ENCODE data around the gene CYSLTR2.

Gene CYSLTR2

DNA sequence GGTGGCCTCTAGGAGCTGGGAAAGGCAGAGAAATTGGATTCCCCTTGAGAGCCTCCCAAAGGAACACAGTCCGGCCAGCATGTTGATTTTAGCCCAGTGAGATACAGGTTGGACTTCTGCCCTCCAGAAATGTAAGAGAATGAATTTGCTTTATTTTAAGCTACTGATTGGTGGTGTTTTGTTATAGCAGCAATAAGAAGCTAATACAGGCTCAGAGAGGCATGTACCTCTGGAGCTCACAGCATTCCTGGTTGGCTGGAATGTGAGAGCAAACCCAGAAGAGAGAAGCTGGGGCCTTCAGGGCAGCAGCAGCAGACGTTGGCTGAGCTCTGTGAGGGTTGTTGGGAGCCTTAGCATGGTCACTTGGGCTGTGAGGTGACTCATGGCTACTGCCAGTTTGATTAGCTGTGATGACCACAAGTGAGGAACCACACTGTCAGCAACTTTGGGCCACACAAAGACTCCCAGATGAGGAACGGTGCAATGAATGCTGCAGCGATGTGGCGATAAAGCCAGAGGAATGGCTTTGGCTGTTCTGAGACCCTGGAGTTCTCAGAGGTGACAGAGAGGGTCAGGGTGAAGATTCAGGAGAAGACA, 80.1 kb downstream of the CYSLTR2 start:
- no peak overlapping the region for H3K27ac ChIP-seq (replicated peaks; ENCODE audit: low read length)
- H2AK5ac ChIP-seq (ENCODE audit: low read depth, low read length), result no peak overlapping the region
- no peak overlapping the region for H3K4me2 ChIP-seq (ENCODE audit: insufficient read depth, low read length, poor library complexity, severe bottlenecking)
- WGBS, 2 donors (ENCODE audit: extremely low coverage in 2 of 2, insufficient read length in 2 of 2, insufficient replicate concordance in 1 of 2), result no CpG with 5 or more reads among the region's 5 CpGs
- no peak overlapping the region for H4K91ac ChIP-seq (ENCODE audit: low read depth, low read length, poor library complexity)
- H3K27me3 ChIP-seq (ENCODE audit: control insufficient read depth in 3 of 3, insufficient read depth in 3 of 3, low read depth in 1 of 3, low read length in 3 of 3), result no peaks in the 10 kb centered on the region
- no peak overlapping the region for H2BK120ac ChIP-seq (ENCODE audit: low read depth, low read length)
- no peak overlapping the region for H3K4ac ChIP-seq (ENCODE audit: low read length)
- H3K79me1 ChIP-seq (ENCODE audit: low read depth, low read length), result no peaks in the 10 kb centered on the region
- H3K4me1 ChIP-seq (ENCODE audit: control insufficient read depth in 2 of 2, insufficient read depth in 1 of 2, low read depth in 1 of 2, low read length in 2 of 2), result peaks cover 0 to 4% of the 10 kb centered on the region in 2 donors
- H3K23ac ChIP-seq (ENCODE audit: low read depth, low read length, poor library complexity), result no peak overlapping the region
- H3K4me3 ChIP-seq (ENCODE audit: low read length in 2 of 2), result no peak overlapping the region
- no peaks in the 10 kb centered on the region for H3K36me3 ChIP-seq (replicated peaks in 1 of 2; ENCODE audit: control insufficient read depth in 2 of 2, insufficient read depth in 2 of 2, low read length in 2 of 2)
- no peak overlapping the region for H2BK15ac ChIP-seq (ENCODE audit: low read length)
- no peak overlapping the region for H4K8ac ChIP-seq (ENCODE audit: low read depth, low read length)
- no peak overlapping the region for H2BK12ac ChIP-seq (ENCODE audit: low read length)
- no peak for DNase-seq (ENCODE audit: low spot score)
- no peaks in the 10 kb centered on the region for H3K9me3 ChIP-seq (replicated peaks in 1 of 2; ENCODE audit: control insufficient read depth in 2 of 2, insufficient read depth in 1 of 2, low read depth in 1 of 2, low read length in 2 of 2)
- no peak overlapping the region for H3K14ac ChIP-seq (ENCODE audit: low read length)
- H2BK5ac ChIP-seq (ENCODE audit: low read length), result no peak overlapping the region
- peak overlapping the region; percentile 11 for H3K18ac ChIP-seq (ENCODE audit: low read length)
- H3K9ac ChIP-seq (ENCODE audit: low read depth, low read length, poor library complexity), result no peak overlapping the region
- no peak overlapping the region for H2AFZ ChIP-seq (ENCODE audit: low read length)

DNA sequence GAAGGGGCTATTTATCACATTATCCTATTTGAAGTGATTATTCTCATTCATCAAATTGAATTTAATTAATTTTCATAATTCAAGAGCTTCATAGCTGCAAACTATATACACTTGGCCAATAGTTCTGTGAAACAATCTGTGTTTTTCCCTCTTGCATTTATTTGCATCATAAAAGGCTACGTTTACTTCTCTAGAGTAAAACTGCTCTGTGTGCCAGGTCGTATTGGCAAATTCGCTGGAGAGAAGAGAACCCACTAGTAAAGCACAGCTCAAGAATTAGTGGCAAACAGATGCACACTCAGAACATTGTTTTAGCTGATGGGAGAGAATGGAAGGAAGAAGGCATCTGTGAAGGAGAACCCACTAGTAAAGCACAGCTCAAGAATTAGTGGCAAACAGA, 81.8 kb downstream of the CYSLTR2 start:
- Histone ChIP-seq H2BK5ac (ENCODE audit: low read length) (no peak overlapping the region), H3K27ac (replicated peaks; ENCODE audit: low read length) (no peak overlapping the region), H3K18ac (ENCODE audit: low read length) (no peak overlapping the region), H3K4me3 (ENCODE audit: low read length in 2 of 2) (no peak overlapping the region), H3K4me2 (ENCODE audit: insufficient read depth, low read length, poor library complexity, severe bottlenecking) (no peak overlapping the region), H3K27me3 (ENCODE audit: control insufficient read depth in 3 of 3, insufficient read depth in 3 of 3, low read depth in 1 of 3, low read length in 3 of 3) (no peaks in the 10 kb centered on the region), H3K23ac (ENCODE audit: low read depth, low read length, poor library complexity) (no peak overlapping the region), H3K9me3 (replicated peaks in 1 of 2; ENCODE audit: control insufficient read depth in 2 of 2, insufficient read depth in 1 of 2, low read depth in 1 of 2, low read length in 2 of 2) (no peaks in the 10 kb centered on the region), H3K36me3 (replicated peaks in 1 of 2; ENCODE audit: control insufficient read depth in 2 of 2, insufficient read depth in 2 of 2, low read length in 2 of 2) (no peaks in the 10 kb centered on the region), H2BK15ac (ENCODE audit: low read length) (no peak overlapping the region), H3K14ac (ENCODE audit: low read length) (no peak overlapping the region), H2BK12ac (ENCODE audit: low read length) (no peak overlapping the region), H3K9ac (ENCODE audit: low read depth, low read length, poor library complexity) (no peak overlapping the region), H3K4me1 (ENCODE audit: control insufficient read depth in 2 of 2, insufficient read depth in 1 of 2, low read depth in 1 of 2, low read length in 2 of 2) (peaks cover 0 to 4% of the 10 kb centered on the region in 2 donors), H4K8ac (ENCODE audit: low read depth, low read length) (no peak overlapping the region), H3K79me1 (ENCODE audit: low read depth, low read length) (no peaks in the 10 kb centered on the region), H2BK120ac (ENCODE audit: low read depth, low read length) (no peak overlapping the region), H2AFZ (ENCODE audit: low read length) (no peak overlapping the region), H2AK5ac (ENCODE audit: low read depth, low read length) (no peak overlapping the region), H4K91ac (ENCODE audit: low read depth, low read length, poor library complexity) (no peak overlapping the region), H3K4ac (ENCODE audit: low read length) (no peak overlapping the region)
- WGBS, 2 donors (ENCODE audit: extremely low coverage in 2 of 2, insufficient read length in 2 of 2, insufficient replicate concordance in 1 of 2), result no CpG with 5 or more reads among the region's 3 CpGs
- no peak for DNase-seq (ENCODE audit: low spot score)

DNA sequence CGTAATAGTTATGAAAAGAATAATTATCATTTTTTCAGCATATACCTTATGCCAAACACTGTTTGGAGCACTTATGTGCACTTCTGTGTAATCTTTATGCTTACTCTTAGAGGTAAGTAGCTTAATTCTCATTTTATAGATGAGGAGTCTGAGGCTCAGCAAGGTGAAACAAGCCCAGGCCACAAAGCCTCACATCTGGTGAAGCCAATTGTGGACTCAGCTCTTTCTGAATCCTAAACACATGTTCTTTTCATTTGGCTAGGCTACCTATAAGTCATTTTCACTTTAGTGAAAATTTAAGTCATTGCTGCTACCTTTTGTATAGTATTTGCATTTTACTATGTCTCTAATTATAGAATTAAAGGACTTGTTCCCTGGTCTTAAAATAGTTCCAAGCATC, 84.0 kb downstream of the CYSLTR2 start:
- no CpG with 5 or more reads among the region's 1 CpG for WGBS, 2 donors (ENCODE audit: extremely low coverage in 2 of 2, insufficient read length in 2 of 2, insufficient replicate concordance in 1 of 2)
- Histone ChIP-seq H3K23ac (ENCODE audit: low read depth, low read length, poor library complexity) (no peak overlapping the region), H3K9ac (ENCODE audit: low read depth, low read length, poor library complexity) (no peak overlapping the region), H3K79me1 (ENCODE audit: low read depth, low read length) (no peaks in the 10 kb centered on the region), H3K4me2 (ENCODE audit: insufficient read depth, low read length, poor library complexity, severe bottlenecking) (no peak overlapping the region), H2BK5ac (ENCODE audit: low read length) (no peak overlapping the region), H2BK15ac (ENCODE audit: low read length) (no peak overlapping the region), H3K36me3 (replicated peaks in 1 of 2; ENCODE audit: control insufficient read depth in 2 of 2, insufficient read depth in 2 of 2, low read length in 2 of 2) (no peaks in the 10 kb centered on the region), H3K27me3 (ENCODE audit: control insufficient read depth in 3 of 3, insufficient read depth in 3 of 3, low read depth in 1 of 3, low read length in 3 of 3) (no peaks in the 10 kb centered on the region), H2AK5ac (ENCODE audit: low read depth, low read length) (no peak overlapping the region), H4K8ac (ENCODE audit: low read depth, low read length) (no peak overlapping the region), H3K18ac (ENCODE audit: low read length) (no peak overlapping the region), H3K9me3 (replicated peaks in 1 of 2; ENCODE audit: control insufficient read depth in 2 of 2, insufficient read depth in 1 of 2, low read depth in 1 of 2, low read length in 2 of 2) (no peaks in the 10 kb centered on the region), H2BK120ac (ENCODE audit: low read depth, low read length) (no peak overlapping the region), H2BK12ac (ENCODE audit: low read length) (no peak overlapping the region), H3K4me1 (ENCODE audit: control insufficient read depth in 2 of 2, insufficient read depth in 1 of 2, low read depth in 1 of 2, low read length in 2 of 2) (peaks cover 0 to 4% of the 10 kb centered on the region in 2 donors), H3K4me3 (ENCODE audit: low read length in 2 of 2) (no peak overlapping the region), H4K91ac (ENCODE audit: low read depth, low read length, poor library complexity) (no peak overlapping the region), H3K14ac (ENCODE audit: low read length) (no peak overlapping the region), H3K27ac (replicated peaks; ENCODE audit: low read length) (no peak overlapping the region), H3K4ac (ENCODE audit: low read length) (no peak overlapping the region), H2AFZ (ENCODE audit: low read length) (no peak overlapping the region)
- no peak for DNase-seq (ENCODE audit: low spot score)

DNA sequence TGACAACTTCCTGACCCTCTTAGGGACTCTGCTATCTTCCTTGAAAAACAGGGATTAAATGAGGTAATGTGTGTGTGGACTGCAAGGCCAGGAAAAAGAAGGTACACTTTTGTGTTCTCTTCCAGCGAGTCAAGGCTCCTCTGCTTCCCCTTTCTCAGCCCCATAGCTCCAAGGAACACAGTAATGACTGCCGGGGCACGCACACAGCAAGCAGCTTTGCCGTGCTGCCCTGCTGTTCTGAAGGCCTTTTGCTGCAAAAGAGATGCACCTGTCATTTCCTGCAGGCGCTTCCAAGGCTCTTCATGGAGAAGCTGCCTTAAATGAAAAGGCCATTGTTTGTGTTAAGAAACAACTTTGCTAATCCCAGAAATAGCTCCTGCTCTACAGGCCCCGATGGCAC, 84.6 kb downstream of the CYSLTR2 start:
- Histone ChIP-seq H3K27ac (replicated peaks; ENCODE audit: low read length) (no peak overlapping the region), H3K23ac (ENCODE audit: low read depth, low read length, poor library complexity) (no peak overlapping the region), H2BK5ac (ENCODE audit: low read length) (no peak overlapping the region), H3K4ac (ENCODE audit: low read length) (no peak overlapping the region), H4K91ac (ENCODE audit: low read depth, low read length, poor library complexity) (no peak overlapping the region), H3K4me3 (ENCODE audit: low read length in 2 of 2) (no peak overlapping the region), H2BK12ac (ENCODE audit: low read length) (no peak overlapping the region), H4K8ac (ENCODE audit: low read depth, low read length) (no peak overlapping the region), H3K18ac (ENCODE audit: low read length) (no peak overlapping the region), H3K4me2 (ENCODE audit: insufficient read depth, low read length, poor library complexity, severe bottlenecking) (no peak overlapping the region), H3K9me3 (replicated peaks in 1 of 2; ENCODE audit: control insufficient read depth in 2 of 2, insufficient read depth in 1 of 2, low read depth in 1 of 2, low read length in 2 of 2) (no peaks in the 10 kb centered on the region), H3K4me1 (ENCODE audit: control insufficient read depth in 2 of 2, insufficient read depth in 1 of 2, low read depth in 1 of 2, low read length in 2 of 2) (peaks cover 0 to 4% of the 10 kb centered on the region in 2 donors), H2BK15ac (ENCODE audit: low read length) (no peak overlapping the region), H2BK120ac (ENCODE audit: low read depth, low read length) (no peak overlapping the region), H3K9ac (ENCODE audit: low read depth, low read length, poor library complexity) (no peak overlapping the region), H3K36me3 (replicated peaks in 1 of 2; ENCODE audit: control insufficient read depth in 2 of 2, insufficient read depth in 2 of 2, low read length in 2 of 2) (no peaks in the 10 kb centered on the region), H3K79me1 (ENCODE audit: low read depth, low read length) (no peaks in the 10 kb centered on the region), H2AFZ (ENCODE audit: low read length) (no peak overlapping the region), H3K27me3 (ENCODE audit: control insufficient read depth in 3 of 3, insufficient read depth in 3 of 3, low read depth in 1 of 3, low read length in 3 of 3) (no peaks in the 10 kb centered on the region), H3K14ac (ENCODE audit: low read length) (no peak overlapping the region), H2AK5ac (ENCODE audit: low read depth, low read length) (no peak overlapping the region)
- DNase-seq (ENCODE audit: low spot score), result no peak
- WGBS, 2 donors (ENCODE audit: extremely low coverage in 2 of 2, insufficient read length in 2 of 2, insufficient replicate concordance in 1 of 2), result no CpG with 5 or more reads among the region's 6 CpGs
